K562 (cell line): ENCODE data around the gene SYNPR. TPM values are rescaled to one million over a fixed set of nuclear protein-coding genes. Genes with fewer than 3 reads are reported as not detected.

Source experiments
- ATAC-seq: fragments of 200-7000 bp; cut with Tn5 transposase; 3 replicates; pipeline ENCODE4 v1.9.1; 2020; ENCODE audit warnings: moderate library complexity
- BruUV-seq: library from RNA; stranded (reverse); fragments of 400-500 nt; replicated peaks from 2 replicates; lab custom pipeline; 2021; lab: Mats Ljungman, UMichigan
- CTCF ChIA-PET: fragments of 300-600 bp; formaldehyde crosslinking; extraction: SDS; loops from one replicate; lab custom pipeline; 2021; ENCODE audit warnings: low intra/inter-chr PET ratio; lab: Yijun Ruan, JAX
- POLR2A ChIA-PET: fragments of 300-600, 350-650 bp; sonication (Branson Sonifier 250); formaldehyde crosslinking; extraction: SDS; loops from one replicate; lab custom pipeline; 2021; ENCODE audit warnings: antibody characterized with exemption, inconsistent platforms; lab: Yijun Ruan, JAX
- DNase-seq, 4 experiments: peaks; one replicate each; pipeline versions ENCODE4 v3.0.0 to v3.0.0-alpha.2; 2011 to 2018; ENCODE audit warnings: low spot score in 3 of 4, mixed read lengths in 3 of 4; ENCODE audit errors: extremely low read depth in 1 of 4
- FAIRE-seq: peaks from 2 replicates; lab custom pipeline; 2011; peaks lifted over from hg19 to GRCh38; lab: Jason Lieb, UNC
- H2AFZ ChIP-seq: 2 replicates; pipeline ENCODE4 v1.6.0; 2011; ENCODE audit warnings: low read depth, low read length, control low read depth, inconsistent platforms
- H3K27ac ChIP-seq: fragments of 200-600 bp; 3 replicates; pipeline ENCODE4 v1.8.0; 2011; ENCODE audit warnings: low read depth, mild to moderate bottlenecking, control low read depth, inconsistent platforms, low read length, moderate library complexity, mixed read lengths; ENCODE audit errors: extremely low read depth
- H3K27me3 ChIP-seq, 2 experiments: fragments of 300-600 bp in 1 of 2; 2 replicates in 1 of 2; 3 replicates in 1 of 2; pipeline versions ENCODE4 v1.6.0 to v1.8.0; 2011; ENCODE audit warnings: inconsistent platforms in 2 of 2, low read length in 2 of 2, mild to moderate bottlenecking in 1 of 2, mixed read lengths in 1 of 2, moderate library complexity in 1 of 2; ENCODE audit not compliant: control insufficient read depth in 2 of 2, insufficient read depth in 2 of 2
- H3K36me3 ChIP-seq: fragments of 300-600 bp; 3 replicates; pipeline ENCODE4 v1.8.0; 2011; ENCODE audit warnings: mild to moderate bottlenecking, low read length, inconsistent platforms; ENCODE audit not compliant: control insufficient read depth, insufficient read depth
- H3K4me1 ChIP-seq, 2 experiments: fragments of 200-600 bp in 1 of 2; replicated peaks in 1 of 2; 2 replicates in 1 of 2; 3 replicates in 1 of 2; pipeline versions ENCODE4 v1.5.1 to v1.8.0; 2011; ENCODE audit warnings: inconsistent platforms in 2 of 2, low read length in 2 of 2, mild to moderate bottlenecking in 1 of 2, mixed read lengths in 1 of 2, moderate library complexity in 1 of 2; ENCODE audit not compliant: control insufficient read depth in 2 of 2, insufficient read depth in 2 of 2
- H3K4me2 ChIP-seq: 2 replicates; pipeline ENCODE4 v1.6.1; 2011; ENCODE audit warnings: low read length, control low read depth, inconsistent platforms, mixed read lengths; ENCODE audit not compliant: insufficient read depth
- H3K4me3 ChIP-seq: fragments of 200-600 bp; sonication (generic), shearing (Covaris generic); 2 replicates; pipeline ENCODE4 v1.5.1; 2016; ENCODE audit warnings: control low read depth, inconsistent platforms
- H3K79me2 ChIP-seq: fragments of 200-600 bp; 3 replicates; pipeline ENCODE4 v1.8.0; 2011; ENCODE audit warnings: low read length, inconsistent platforms; ENCODE audit not compliant: control insufficient read depth, insufficient read depth
- H3K9ac ChIP-seq, 2 experiments: 2 replicates each; pipeline versions ENCODE4 v1.6.0 to v1.6.1; 2011; ENCODE audit warnings: low read depth in 2 of 2, low read length in 2 of 2, control low read depth in 1 of 2, inconsistent platforms in 1 of 2, mild to moderate bottlenecking in 1 of 2, mixed read lengths in 1 of 2; ENCODE audit not compliant: insufficient read depth in 1 of 2
- H3K9me1 ChIP-seq: one replicate; pipeline ENCODE4 v1.6.0; 2011; ENCODE audit warnings: inconsistent platforms, mild to moderate bottlenecking, low read length, moderate library complexity; ENCODE audit not compliant: control insufficient read depth, insufficient read depth
- H3K9me3 ChIP-seq: replicated peaks from 2 replicates; pipeline ENCODE4 v1.5.1; 2011; ENCODE audit warnings: low read depth, low read length, inconsistent platforms; ENCODE audit not compliant: control insufficient read depth, insufficient read depth
- H4K20me1 ChIP-seq: replicated peaks from 2 replicates; pipeline ENCODE4 v1.6.1; 2011; ENCODE audit warnings: low read length, inconsistent platforms, mixed read lengths; ENCODE audit not compliant: control insufficient read depth, insufficient read depth
- BRF1 ChIP-seq: IDR thresholded peaks from 3 replicates; pipeline ENCODE4 v1.6.1; 2011; ENCODE audit warnings: borderline replicate concordance, mild to moderate bottlenecking; ENCODE audit not compliant: insufficient read length; ENCODE audit errors: extremely low read depth
- CBFA2T2 ChIP-seq: fragments of 450-650 bp; conservative IDR thresholded peaks from 2 replicates; pipeline ENCODE4 v1.6.1; 2017; ENCODE audit warnings: mild to moderate bottlenecking
- CBX2 ChIP-seq: fragments of 200-600 bp; sonication (generic); IDR thresholded peaks from one replicate; pipeline ENCODE4 v1.6.1; 2012; ENCODE audit warnings: mild to moderate bottlenecking, low read length, inconsistent platforms; ENCODE audit not compliant: insufficient read depth, poor library complexity, severe bottlenecking
- E2F5 ChIP-seq: sonication (generic); formaldehyde crosslinking; IDR thresholded peaks from 2 replicates; pipeline ENCODE4 v1.8.0; 2022; ENCODE audit warnings: mild to moderate bottlenecking, missing genetic modification reagents
- FIP1L1 ChIP-seq: fragments of 200-400 bp; formaldehyde crosslinking; IDR thresholded peaks from 2 replicates; pipeline ENCODE4 v1.6.1; 2018; ENCODE audit warnings: mild to moderate bottlenecking, low read depth, low read length; ENCODE audit not compliant: poor library complexity, severe bottlenecking
- GABPB1 ChIP-seq: sonication (generic); formaldehyde crosslinking; IDR thresholded peaks from 2 replicates; pipeline ENCODE4 v1.8.0; 2022; ENCODE audit warnings: mild to moderate bottlenecking, missing genetic modification reagents
- RBM15 ChIP-seq: fragments of 200-400 bp; formaldehyde crosslinking; IDR thresholded peaks from 2 replicates; pipeline ENCODE4 v1.6.1; 2018; ENCODE audit warnings: mild to moderate bottlenecking, low read length, moderate library complexity; ENCODE audit not compliant: insufficient read depth
- RBM17 ChIP-seq: fragments of 200-400 bp; formaldehyde crosslinking; IDR thresholded peaks from 2 replicates; pipeline ENCODE4 v1.6.1; 2017; ENCODE audit warnings: low read depth, mild to moderate bottlenecking, low read length, borderline replicate concordance
- WGBS: fragments of 100-300 bp; shearing (Covaris generic); methylation state at CpG from one replicate; pipeline ENCODE4 v1.1.6; 2016; ENCODE audit warnings: low coverage, mixed read lengths; ENCODE audit not compliant: insufficient coverage; ENCODE audit errors: missing lambda C conversion rate; 5-methylcytosine and 5-hydroxymethylcytosine counted together
- in situ Hi-C: fragments of 300-500 bp; cut with MboI; formaldehyde crosslinking; loops from 4 replicates; pipeline ENCODE4 v1.15.0; 2018; ENCODE audit warnings: inconsistent platforms, mixed read lengths
- intact Hi-C: fragments of 100-400 bp; cut with micrococcal nuclease; formaldehyde crosslinking; loops from 2 replicates; pipeline ENCODE4 v1.14.2; 2022
- polyA plus RNA-seq, 8 experiments: library from polyadenylated mRNA; depleted of rRNA in 4 of 8; stranded (reverse) in 5 of 8; unstranded in 3 of 8; fragments of >200 nt; fragmentation: Nextera tagmentation in 2 of 8; fragmentation: Illumina TruSeq in 1 of 8; extraction: Ambion mirVana in 2 of 8; extraction: Trizol in 1 of 8; gene quantifications; 2 replicates each; pipeline versions ENCODE4 v1.2.1 to v1.2.3, GENCODE V29; 2011 to 2014; ENCODE audit warnings: inconsistent platforms in 1 of 8, missing spikeins in 1 of 8
- total RNA-seq, 7 experiments: library from RNA; depleted of rRNA in 6 of 7; stranded (reverse); fragments of >200 nt in 6 of 7; fragmentation: Illumina TruSeq in 2 of 7; extraction: Trizol in 2 of 7; gene quantifications; 2 replicates each; pipeline versions ENCODE4 v1.2.1 to v1.2.3, GENCODE V29; 2011 to 2021; ENCODE audit warnings: low replicate concordance in 1 of 7

SYNPR gene
- total and polyA plus RNA-seq, 9 of the 15 experiments (the other 6 are each of a cell fraction or from before 2014, with no cell fraction given) = not detected

GRCh38 chr3:63508305-63508704 is 230.2 kb downstream of the SYNPR start (continued):
- TF ChIP-seq GABPB1 (no peak), FIP1L1 (no peak)

- no peak for ATAC-seq
- Histone ChIP-seq H3K9me1 (no peaks in the 10 kb centered on the region), H3K4me3 (no peak overlapping the region), H4K20me1 (no peaks in the 10 kb centered on the region), H3K36me3 (no peaks in the 10 kb centered on the region), H3K27ac (no peak overlapping the region)
- no TSS peak for BruUV-seq
- DNase-seq = no peak
- intact Hi-C loops = no loop called here
- CTCF ChIA-PET = no interaction called here
- no peak for TF ChIP-seq BRF1
- TF ChIP-seq, all 486 proteins: peak for 0
- H3K79me2 ChIP-seq = no peaks in the 10 kb centered on the region
- H2AFZ ChIP-seq = no peak overlapping the region
- H3K9me3 ChIP-seq = no peaks in the 10 kb centered on the region
- in situ Hi-C loops = no loop called here
- no peak overlapping the region for H3K4me2 ChIP-seq
- no peaks in the 10 kb centered on the region for H3K4me1 ChIP-seq
- FAIRE-seq = no peak
- no peak overlapping the region for H3K9ac ChIP-seq
- H3K27me3 ChIP-seq = no peaks in the 10 kb centered on the region
- POLR2A ChIA-PET = no interaction called here
Observed at GRCh38 chr3:63508771-63509170, 230.7 kb downstream of the SYNPR start.

GRCh38 chr3:63513791-63514190 is 235.7 kb downstream of the SYNPR start:
- Histone ChIP-seq H3K9me3 (no peaks in the 10 kb centered on the region), H3K79me2 (no peaks in the 10 kb centered on the region), H3K36me3 (no peaks in the 10 kb centered on the region), H4K20me1 (no peaks in the 10 kb centered on the region), H3K4me3 (no peak overlapping the region), H3K9me1 (no peaks in the 10 kb centered on the region), H2AFZ (no peak overlapping the region), H3K27me3 (no peaks in the 10 kb centered on the region), H3K9ac (no peak overlapping the region), H3K4me2 (no peak overlapping the region), H3K27ac (no peak overlapping the region), H3K4me1 (no peaks in the 10 kb centered on the region)
- in situ Hi-C loops = no loop called here
- intact Hi-C loops = no loop called here
- BruUV-seq = no TSS peak
- FAIRE-seq = no peak
- no peak for ATAC-seq
- 0% methylated on average over 1 of the region's 1 CpG for WGBS
- ChIA-PET CTCF (no interaction called here), POLR2A (no interaction called here)
- no peak for TF ChIP-seq CBX2
- TF ChIP-seq RBM15 = no peak
- TF ChIP-seq E2F5 (CRISPR knock-in tag) = no peak
- no peak for TF ChIP-seq CBFA2T2
- no peak for TF ChIP-seq RBM17
- no peak for DNase-seq
